ENCODE results near the gene MAP2K5. TPM values are rescaled to one million over a fixed set of nuclear protein-coding genes. Genes with fewer than 3 reads are reported as not detected.

Gene MAP2K5
- total and polyA plus RNA-seq, 7 donors, result 9.8 to 24.0 (median 16.5) TPM

DNA sequence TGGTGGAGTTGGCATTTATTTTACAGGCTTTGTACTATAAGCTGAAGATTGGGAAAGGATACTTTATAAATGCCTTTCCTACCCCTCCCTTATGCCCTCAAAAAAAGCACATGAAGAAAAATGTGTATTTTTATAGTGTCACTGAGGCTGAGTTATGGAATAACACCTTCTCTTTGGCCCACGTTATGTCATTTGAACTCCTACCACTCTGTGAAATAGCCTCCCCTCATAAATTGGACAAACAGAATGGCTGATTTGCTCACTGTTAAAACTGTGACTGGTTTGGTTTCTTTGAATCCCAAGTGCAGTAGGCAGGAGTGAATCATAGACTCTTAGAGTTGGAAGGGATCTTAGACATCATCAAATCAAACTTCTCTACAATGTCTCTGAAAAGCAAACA, 187.6 kb downstream of the MAP2K5 start:
- Histone ChIP-seq H3K36me3 (ENCODE audit: insufficient read depth in 1 of 2, low read depth in 1 of 2) (no peaks in the 10 kb centered on the region), H3K9me3 (no peaks in the 10 kb centered on the region), H3K4me3 (no peak overlapping the region), H3K27me3 (ENCODE audit: insufficient read depth in 3 of 3, low read length in 2 of 3) (no peaks in the 10 kb centered on the region), H3K4me1 (no peaks in the 10 kb centered on the region), H3K27ac (no peak overlapping the region)
- ATAC-seq, result no peak
- no peak for DNase-seq
- 91 to 97% (median 94%) methylated on average over 1 of the region's 1 CpG for WGBS, 3 donors
- TF ChIP-seq, protein P1, sequence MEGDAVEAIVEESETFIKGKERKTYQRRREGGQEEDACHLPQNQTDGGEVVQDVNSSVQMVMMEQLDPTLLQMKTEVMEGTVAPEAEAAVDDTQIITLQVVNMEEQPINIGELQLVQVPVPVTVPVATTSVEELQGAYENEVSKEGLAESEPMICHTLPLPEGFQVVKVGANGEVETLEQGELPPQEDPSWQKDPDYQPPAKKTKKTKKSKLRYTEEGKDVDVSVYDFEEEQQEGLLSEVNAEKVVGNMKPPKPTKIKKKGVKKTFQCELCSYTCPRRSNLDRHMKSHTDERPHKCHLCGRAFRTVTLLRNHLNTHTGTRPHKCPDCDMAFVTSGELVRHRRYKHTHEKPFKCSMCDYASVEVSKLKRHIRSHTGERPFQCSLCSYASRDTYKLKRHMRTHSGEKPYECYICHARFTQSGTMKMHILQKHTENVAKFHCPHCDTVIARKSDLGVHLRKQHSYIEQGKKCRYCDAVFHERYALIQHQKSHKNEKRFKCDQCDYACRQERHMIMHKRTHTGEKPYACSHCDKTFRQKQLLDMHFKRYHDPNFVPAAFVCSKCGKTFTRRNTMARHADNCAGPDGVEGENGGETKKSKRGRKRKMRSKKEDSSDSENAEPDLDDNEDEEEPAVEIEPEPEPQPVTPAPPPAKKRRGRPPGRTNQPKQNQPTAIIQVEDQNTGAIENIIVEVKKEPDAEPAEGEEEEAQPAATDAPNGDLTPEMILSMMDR (IDR thresholded peaks at IDR 0.05), result no peak
- intact Hi-C loops (cut with DNase I), result no loop called here

DNA sequence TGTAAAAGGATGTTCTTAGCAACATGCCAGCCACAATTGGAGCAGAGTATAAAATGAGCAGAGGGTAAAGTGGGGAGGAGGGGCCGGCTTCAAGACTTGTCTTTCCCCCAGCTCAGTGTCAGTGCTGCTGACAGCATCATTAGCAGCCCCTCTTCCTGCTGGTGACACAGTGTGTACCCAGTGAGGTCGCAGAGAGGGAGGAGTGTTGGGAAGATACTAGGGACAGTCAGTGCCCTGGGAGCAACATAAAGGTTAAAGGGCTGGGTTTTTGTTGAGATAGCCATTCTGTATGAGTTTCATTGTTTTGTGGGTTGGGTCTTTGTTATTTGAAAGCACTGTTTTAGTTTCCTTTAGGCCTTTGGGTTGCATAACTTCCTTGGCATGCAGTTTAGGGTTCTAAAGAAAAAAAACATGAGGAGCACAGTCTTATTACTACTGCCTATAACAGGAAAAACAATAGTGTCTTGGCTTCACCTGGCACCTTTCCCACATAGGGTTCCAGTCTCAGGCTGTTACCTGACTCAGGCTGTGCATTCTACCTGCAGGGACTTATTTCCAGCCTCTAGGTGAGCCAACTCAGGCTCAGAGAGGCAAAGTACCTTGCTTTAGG, 188.7 kb downstream of the MAP2K5 start:
- no peak overlapping the region for H3K27ac ChIP-seq
- H3K27me3 ChIP-seq (ENCODE audit: insufficient read depth in 3 of 3, low read length in 2 of 3), result no peaks in the 10 kb centered on the region
- H3K4me3 ChIP-seq, result no peak overlapping the region
- no peaks in the 10 kb centered on the region for H3K36me3 ChIP-seq (ENCODE audit: insufficient read depth in 1 of 2, low read depth in 1 of 2)
- TF ChIP-seq, protein P1 (IDR thresholded peaks at IDR 0.05), result no peak
- WGBS, 3 donors, result 40 to 62% (median 61%) methylated on average over 2 of the region's 2 CpGs
- no peak for DNase-seq
- ATAC-seq, result no peak
- intact Hi-C loops (cut with DNase I), result no loop called here
- H3K9me3 ChIP-seq, result no peaks in the 10 kb centered on the region
- H3K4me1 ChIP-seq, result no peaks in the 10 kb centered on the region

DNA sequence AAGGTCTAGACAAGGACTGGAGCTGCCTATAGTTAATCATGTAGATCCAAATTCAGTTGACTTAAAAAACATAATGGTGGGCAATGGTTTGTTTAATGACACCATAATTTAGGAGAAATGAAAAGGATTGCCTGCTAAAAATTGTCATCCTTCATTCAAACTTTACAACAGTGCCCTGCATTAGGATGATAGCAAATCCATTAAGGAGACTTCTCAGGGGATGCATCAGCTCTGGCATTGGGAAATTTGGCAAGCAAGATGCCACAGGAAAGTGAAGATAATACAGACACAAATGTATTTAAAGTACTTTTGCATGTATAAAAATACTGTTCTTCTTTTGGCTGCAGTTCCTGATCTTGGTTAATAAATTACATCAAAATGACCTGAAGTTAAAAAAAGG, 189.7 kb downstream of the MAP2K5 start:
- H3K27ac ChIP-seq, result no peak overlapping the region
- no peaks in the 10 kb centered on the region for H3K36me3 ChIP-seq (ENCODE audit: insufficient read depth in 1 of 2, low read depth in 1 of 2)
- H3K9me3 ChIP-seq, result no peaks in the 10 kb centered on the region
- no peak overlapping the region for H3K4me3 ChIP-seq
- no peak for DNase-seq
- H3K4me1 ChIP-seq, result no peaks in the 10 kb centered on the region
- intact Hi-C loops (cut with DNase I), result no loop called here
- ATAC-seq, result no peak
- TF ChIP-seq, protein P1 (IDR thresholded peaks at IDR 0.05), result no peak
- no peaks in the 10 kb centered on the region for H3K27me3 ChIP-seq (ENCODE audit: insufficient read depth in 3 of 3, low read length in 2 of 3)

DNA sequence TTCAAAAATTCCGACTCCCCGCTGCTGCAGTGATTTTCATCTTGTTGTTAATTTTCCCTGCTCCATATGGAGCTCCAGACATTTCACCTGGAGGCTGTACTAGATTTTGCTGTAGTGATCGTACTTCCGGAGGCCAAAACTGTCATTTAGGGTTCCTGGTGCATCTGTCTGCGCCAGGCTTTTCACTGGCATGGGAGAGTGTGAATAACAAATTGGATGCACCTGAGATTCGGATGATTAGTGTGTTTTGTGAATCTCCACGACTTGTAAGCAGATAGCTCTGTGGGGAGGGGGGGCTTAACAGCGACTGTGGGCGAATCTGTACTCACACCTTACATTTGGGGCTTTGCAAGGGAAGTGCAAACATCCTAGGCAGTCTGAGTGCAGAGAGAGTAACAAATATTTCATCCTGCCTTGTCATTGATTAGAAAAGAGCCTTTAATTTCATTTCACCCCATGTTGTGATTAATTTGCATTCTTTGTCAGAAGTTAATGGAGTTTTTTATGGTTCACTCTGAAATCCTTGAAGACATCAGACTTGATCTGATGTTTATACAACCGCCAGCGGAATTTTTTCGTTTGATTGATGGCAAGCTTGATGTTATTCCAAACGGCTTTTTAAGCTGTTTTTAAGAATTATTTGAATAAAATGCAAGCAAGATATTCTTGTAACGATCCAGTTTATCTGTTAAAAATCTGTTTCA, 190.3 kb downstream of the MAP2K5 start:
- no peaks in the 10 kb centered on the region for H3K36me3 ChIP-seq (ENCODE audit: insufficient read depth in 1 of 2, low read depth in 1 of 2)
- H3K4me1 ChIP-seq, result no peaks in the 10 kb centered on the region
- ATAC-seq (no peak), DNase-seq (no peak)
- 87 to 90% (median 88%) methylated on average over 14 of the region's 14 CpGs for WGBS, 3 donors
- intact Hi-C loops (cut with DNase I), result no loop called here
- TF ChIP-seq, protein P1 (IDR thresholded peaks at IDR 0.05), result no peak
- H3K4me3 ChIP-seq, result no peak overlapping the region
- no peak overlapping the region for H3K27ac ChIP-seq
- no peaks in the 10 kb centered on the region for H3K27me3 ChIP-seq (ENCODE audit: insufficient read depth in 3 of 3, low read length in 2 of 3)
- no peaks in the 10 kb centered on the region for H3K9me3 ChIP-seq

All from psoas muscle (tissue), 8 donors.